Measurements from ENCODE around the gene PTTG1IP2. TPM values are rescaled to one million over a fixed set of nuclear protein-coding genes. Genes with fewer than 3 reads are reported as not detected.

Gene PTTG1IP2
- total and polyA plus RNA-seq, 2 donors (not counting 1 experiment from before 2014, with no cell fraction given): not detected

- no peaks in the 10 kb centered on the region for H3K79me2 ChIP-seq (ENCODE audit: control insufficient read depth, insufficient read depth, low read length)
- Mint-ChIP-seq H3K27ac (no peak overlapping the region), H3K9me3 (ENCODE audit: insufficient read depth) (no peaks in the 10 kb centered on the region), H3K27me3 (peaks cover 6% of the 10 kb centered on the region), H3K4me3 (no peak overlapping the region), H3K4me1 (no peaks in the 10 kb centered on the region)
- no peaks in the 10 kb centered on the region for H4K20me1 ChIP-seq (ENCODE audit: control insufficient read depth, insufficient read depth, low read length, poor library complexity, severe bottlenecking)
- TF ChIP-seq CTCF (IDR thresholded peaks at IDR 0.05): no peak
- no peak overlapping the region for H3K4me2 ChIP-seq (replicated peaks; ENCODE audit: low read depth, low read length, poor library complexity, severe bottlenecking)
- H3K36me3 ChIP-seq (replicated peaks in 1 of 2; ENCODE audit: control extremely low read depth in 1 of 2, control insufficient read depth in 1 of 2, extremely low read depth in 1 of 2, insufficient read depth in 2 of 2, low read length in 1 of 2): no peaks in the 10 kb centered on the region
- POLR2A ChIA-PET: no interaction called here
- ATAC-seq (ENCODE audit: low read depth) (no peak), DNase-seq (no peak)
- intact Hi-C loops (cut with micrococcal nuclease): no loop called here
- H2AFZ ChIP-seq (ENCODE audit: insufficient read depth, low read depth, low read length, poor library complexity, severe bottlenecking): no peak overlapping the region
- H3K4me3 ChIP-seq (ENCODE audit: control extremely low read depth in 1 of 5, extremely low read depth in 1 of 5, insufficient read depth in 1 of 5, low read depth in 2 of 5, low read length in 4 of 5): no peak overlapping the region
- no peaks in the 10 kb centered on the region for H3K4me1 ChIP-seq (ENCODE audit: control insufficient read depth in 2 of 2, insufficient read depth in 2 of 2, low read length in 2 of 2)
- no peaks in the 10 kb centered on the region for H3K9me3 ChIP-seq (ENCODE audit: control extremely low read depth in 1 of 3, control insufficient read depth in 2 of 3, insufficient read depth in 1 of 3, low read length in 2 of 3)
- CTCF ChIA-PET: no interaction called here
- H3K9ac ChIP-seq (ENCODE audit: low read length): no peak overlapping the region
- no peak overlapping the region for H3K27ac ChIP-seq (ENCODE audit: low read length in 2 of 2)
- no CpG with 5 or more reads among the region's 1 CpG for WGBS (ENCODE audit: insufficient coverage)
- H3K27me3 ChIP-seq (replicated peaks in 1 of 4; ENCODE audit: control extremely low read depth in 1 of 4, control insufficient read depth in 3 of 4, insufficient read depth in 4 of 4, low read length in 3 of 4): peaks cover 0 to 3% (median 0%) of the 10 kb centered on the region in 4 experiments
These were observed 18.8 kb downstream of the PTTG1IP2 start for GRCh38 chr7:90488220-90488619.

GRCh38 chr7:90492250-90492649, 22.8 kb downstream of the PTTG1IP2 start:
- Histone ChIP-seq H3K9me3 (ENCODE audit: control extremely low read depth in 1 of 3, control insufficient read depth in 2 of 3, insufficient read depth in 1 of 3, low read length in 2 of 3) (no peaks in the 10 kb centered on the region), H3K4me1 (ENCODE audit: control insufficient read depth in 2 of 2, insufficient read depth in 2 of 2, low read length in 2 of 2) (no peaks in the 10 kb centered on the region), H4K20me1 (ENCODE audit: control insufficient read depth, insufficient read depth, low read length, poor library complexity, severe bottlenecking) (no peaks in the 10 kb centered on the region), H3K4me2 (replicated peaks; ENCODE audit: low read depth, low read length, poor library complexity, severe bottlenecking) (no peak overlapping the region), H2AFZ (ENCODE audit: insufficient read depth, low read depth, low read length, poor library complexity, severe bottlenecking) (no peak overlapping the region), H3K4me3 (ENCODE audit: control extremely low read depth in 1 of 5, extremely low read depth in 1 of 5, insufficient read depth in 1 of 5, low read depth in 2 of 5, low read length in 4 of 5) (no peak overlapping the region), H3K36me3 (replicated peaks in 1 of 2; ENCODE audit: control extremely low read depth in 1 of 2, control insufficient read depth in 1 of 2, extremely low read depth in 1 of 2, insufficient read depth in 2 of 2, low read length in 1 of 2) (no peaks in the 10 kb centered on the region), H3K79me2 (ENCODE audit: control insufficient read depth, insufficient read depth, low read length) (no peaks in the 10 kb centered on the region), H3K27ac (ENCODE audit: low read length in 2 of 2) (no peak overlapping the region), H3K27me3 (replicated peaks in 1 of 4; ENCODE audit: control extremely low read depth in 1 of 4, control insufficient read depth in 3 of 4, insufficient read depth in 4 of 4, low read length in 3 of 4) (no peaks in the 10 kb centered on the region), H3K9ac (ENCODE audit: low read length) (no peak overlapping the region)
- CTCF ChIA-PET: no interaction called here
- POLR2A ChIA-PET: no interaction called here
- DNase-seq (no peak), ATAC-seq (ENCODE audit: low read depth) (no peak)
- Mint-ChIP-seq H3K27me3 (no peaks in the 10 kb centered on the region), H3K27ac (no peak overlapping the region), H3K4me1 (no peaks in the 10 kb centered on the region), H3K9me3 (ENCODE audit: insufficient read depth) (no peaks in the 10 kb centered on the region), H3K4me3 (no peak overlapping the region)
- TF ChIP-seq EZH2 (IDR thresholded peaks at IDR 0.05; ENCODE audit: borderline replicate concordance, insufficient read depth, low read depth, low read length, poor library complexity, severe bottlenecking) (no peak), CTCF (IDR thresholded peaks at IDR 0.05) (no peak)
- WGBS (ENCODE audit: insufficient coverage): 100% methylated on average over 1 of the region's 6 CpGs
- intact Hi-C loops (cut with micrococcal nuclease): no loop called here
